ENCODE measurements around the gene HSPA12A. TPM values are rescaled to one million over a fixed set of nuclear protein-coding genes. Genes with fewer than 3 reads are reported as not detected.

The HSPA12A gene
- total and polyA plus RNA-seq, 2 of the 13 experiments (the other 11 are each of a cell fraction or from before 2014, with no cell fraction given) = 6.4 to 13.6 TPM

- WGBS (ENCODE audit: low lambda C conversion rate) = 74% methylated on average over 6 of the region's 6 CpGs
- Histone ChIP-seq H2AFZ (ENCODE audit: low read length) (no peak overlapping the region), H3K4me2 (ENCODE audit: low read depth, low read length) (peak overlapping the region; percentile 24; the same call in 1 of the 2 replicates), H3K4me1 (ENCODE audit: insufficient read depth, low read length) (peaks cover 28% of the 10 kb centered on the region), H3K27me3 (ENCODE audit: control insufficient read depth in 1 of 2, insufficient read depth in 2 of 2, low read length in 2 of 2) (no peaks in the 10 kb centered on the region), H3K9ac (ENCODE audit: insufficient read depth, low read depth, low read length) (no peak overlapping the region), H4K20me1 (ENCODE audit: insufficient read depth, low read length) (no peaks in the 10 kb centered on the region), H3K27ac (ENCODE audit: extremely low read length, insufficient read depth, low read length) (no peak overlapping the region), H3K36me3 (replicated peaks in 1 of 2; ENCODE audit: control insufficient read depth in 1 of 2, insufficient read depth in 2 of 2, low read length in 2 of 2) (0 out of 5 replicates have a peak, but pooled peaks cover 0 to 9% of the 10 kb centered on the region in 2 experiments), H3K4me3 (replicated peaks in 1 of 3; ENCODE audit: insufficient read depth in 1 of 3, low read depth in 2 of 3, low read length in 3 of 3) (no peak overlapping the region), H3K9me3 (ENCODE audit: low read length) (peaks cover 5% of the 10 kb centered on the region; the same call in 1 of the 2 replicates), H3K79me2 (ENCODE audit: insufficient read depth, low read length) (peaks cover 3% of the 10 kb centered on the region)
- ATAC-seq (no peak), DNase-seq (ENCODE audit: low spot score) (no peak), FAIRE-seq (no peak)
- ChIA-PET CTCF (ENCODE audit: low intra/inter-chr PET ratio, low total read pairs) (no interaction called here), POLR2A (no interaction called here)
- BruUV-seq (replicated peaks) = no TSS peak
- in situ Hi-C loops (cut with HindIII; ENCODE audit: extremely low pct_ligation_motif_present, low pct_unique_long_range_greater_than_20kb) (loop anchor here (10.0 kb wide), 1 partner anchor 504 kb away; no protein-coding TSS in a partner anchor), intact Hi-C loops (cut with micrococcal nuclease; ENCODE audit: unreplicated experiment) (no loop called here)
- TF ChIP-seq CBX5 (CRISPR knock-in tag; IDR thresholded peaks at IDR 0.05; ENCODE audit: borderline replicate concordance) (no peak), MAFG (CRISPR knock-in tag; IDR thresholded peaks at IDR 0.05) (no peak), RXRA (CRISPR knock-in tag; IDR thresholded peaks at IDR 0.05) (no peak), MBNL3 (CRISPR knock-in tag; conservative IDR thresholded peaks at IDR 0.05) (no peak), ZNF761 (CRISPR knock-in tag; conservative IDR thresholded peaks at IDR 0.05) (no peak)
Observed at GRCh38 chr10:116670706-116671105, 71.7 kb downstream of the HSPA12A start.

- POLR2A ChIA-PET = no interaction called here
- CTCF ChIA-PET (ENCODE audit: low intra/inter-chr PET ratio, low total read pairs) = no interaction called here
- Histone ChIP-seq H4K20me1 (ENCODE audit: insufficient read depth, low read length) (no peaks in the 10 kb centered on the region), H3K27me3 (ENCODE audit: control insufficient read depth in 1 of 2, insufficient read depth in 2 of 2, low read length in 2 of 2) (no peaks in the 10 kb centered on the region), H3K9me3 (ENCODE audit: low read length) (peaks cover 5% of the 10 kb centered on the region; the same call in 1 of the 2 replicates), H3K27ac (ENCODE audit: extremely low read length, insufficient read depth, low read length) (peak overlapping the region; percentile 56), H3K4me1 (ENCODE audit: insufficient read depth, low read length) (peaks cover 35% of the 10 kb centered on the region), H3K36me3 (replicated peaks in 1 of 2; ENCODE audit: control insufficient read depth in 1 of 2, insufficient read depth in 2 of 2, low read length in 2 of 2) (0 out of 5 replicates have a peak, but pooled peaks cover 0 to 6% of the 10 kb centered on the region in 2 experiments), H3K4me2 (ENCODE audit: low read depth, low read length) (peak overlapping the region; percentile 68; the same call in 1 of the 2 replicates), H2AFZ (ENCODE audit: low read length) (no peak overlapping the region), H3K9ac (ENCODE audit: insufficient read depth, low read depth, low read length) (peak overlapping the region; percentile 67; the same call in 1 of the 2 replicates), H3K4me3 (replicated peaks in 1 of 3; ENCODE audit: insufficient read depth in 1 of 3, low read depth in 2 of 3, low read length in 3 of 3) (peak overlapping the region; percentile 60 to 69 (median 67); a peak in 5 of 6 replicates), H3K79me2 (ENCODE audit: insufficient read depth, low read length) (peaks cover 3% of the 10 kb centered on the region)
- FAIRE-seq = no peak
- intact Hi-C loops (cut with micrococcal nuclease; ENCODE audit: unreplicated experiment) = no loop called here
- BruUV-seq (replicated peaks) = no TSS peak
- in situ Hi-C loops (cut with HindIII; ENCODE audit: extremely low pct_ligation_motif_present, low pct_unique_long_range_greater_than_20kb) = loop anchor here (10.0 kb wide), 1 partner anchor 505 kb away; no protein-coding TSS in a partner anchor
- ATAC-seq = peak; percentile 87
- WGBS (ENCODE audit: low lambda C conversion rate) = 58% methylated on average over 26 of the region's 41 CpGs
- DNase-seq (ENCODE audit: low spot score) = peak; percentile 39
- 0 out of 2 replicates have a peak, but pooled peaks have one; percentile 17 for TF ChIP-seq ZNF501 (CRISPR knock-in tag; IDR thresholded peaks at IDR 0.05)
- peak; percentile 56 for TF ChIP-seq PHF8 (CRISPR knock-in tag; IDR thresholded peaks at IDR 0.05)
- no peak for TF ChIP-seq ZNF776 (CRISPR knock-in tag; IDR thresholded peaks at IDR 0.05)
- no peak for TF ChIP-seq GMEB2 (CRISPR knock-in tag; IDR thresholded peaks at IDR 0.05; ENCODE audit: low read depth)
- TF ChIP-seq NFRKB (IDR thresholded peaks at IDR 0.05) = no peak
- TF ChIP-seq ZSCAN9 (CRISPR knock-in tag; IDR thresholded peaks at IDR 0.05; ENCODE audit: borderline replicate concordance) = no peak
- peak; percentile 35 for TF ChIP-seq AGO2 (optimal IDR thresholded peaks at IDR 0.05; ENCODE audit: low read depth, low read length)
- peak; percentile 40; the same call in 1 of the 2 replicates for TF ChIP-seq KDM2A (CRISPR knock-in tag; IDR thresholded peaks at IDR 0.05; ENCODE audit: borderline replicate concordance, low read depth)
- peak; percentile 97; the same call in 1 of the 2 replicates for TF ChIP-seq ZSCAN20 (CRISPR knock-in tag; IDR thresholded peaks at IDR 0.05; ENCODE audit: borderline replicate concordance)
Observed at GRCh38 chr10:116669832-116670644, 72.3 kb downstream of the HSPA12A start.
